Activated naive CD8-positive, alpha-beta T cell (primary cell): ENCODE data around the gene AFF1.

ENCODE experiments used
- H3K27ac Mint-ChIP-seq: one replicate; pipeline ENCODE4 v1.8.0; 2021; ENCODE audit warnings: mixed read lengths
- H3K27me3 Mint-ChIP-seq: one replicate; pipeline ENCODE4 v1.8.0; 2021; ENCODE audit warnings: mixed read lengths
- H3K36me3 Mint-ChIP-seq: one replicate; pipeline ENCODE4 v1.8.0; 2021; ENCODE audit warnings: mixed read lengths
- H3K4me1 Mint-ChIP-seq: one replicate; pipeline ENCODE4 v1.8.0; 2021; ENCODE audit warnings: low read depth, mixed read lengths
- H3K4me3 Mint-ChIP-seq: one replicate; pipeline ENCODE4 v1.8.0; 2021; ENCODE audit warnings: mild to moderate bottlenecking, mixed read lengths
- H3K9me3 Mint-ChIP-seq: one replicate; pipeline ENCODE4 v1.8.0; 2021; ENCODE audit warnings: low read depth, mixed read lengths

Gene AFF1

GRCh38 chr4:86934771-86935565 lies at the start of gene AFF1:
Gene AFF1 (plus strand): TSS chr4:86935011. CDS start chr4:86948534, 13,523 bp downstream.
- Mint-ChIP-seq H3K36me3 (peaks cover 9% of the 10 kb centered on the region), H3K9me3 (no peaks in the 10 kb centered on the region), H3K27ac (peak within 1 kb of the TSS; percentile 96), H3K4me3 (peak within 1 kb of the TSS; percentile 91), H3K4me1 (peaks cover 44% of the 10 kb centered on the region), H3K27me3 (no peaks in the 10 kb centered on the region)

DNA sequence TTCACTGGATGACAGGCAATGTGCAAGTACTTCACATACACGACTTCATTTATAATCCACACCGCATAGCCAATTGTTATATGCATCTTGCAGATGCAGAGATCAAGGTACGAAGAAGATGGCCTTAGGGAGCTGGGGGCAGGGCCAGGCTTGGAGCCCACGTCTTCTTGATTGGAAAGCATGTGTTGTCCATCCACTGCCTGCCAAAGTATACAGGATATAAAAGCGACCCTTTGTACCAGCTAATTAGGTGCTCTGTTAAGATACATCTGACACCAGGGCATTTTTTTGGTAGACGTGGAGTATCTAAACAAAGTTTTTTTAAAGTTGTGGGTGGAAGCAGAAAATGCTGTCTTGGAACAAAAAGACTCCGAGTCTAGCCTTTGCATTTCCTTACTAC lies 44.0 kb upstream of the AFF1 start:
- H3K9me3 Mint-ChIP-seq = no peaks in the 10 kb centered on the region
- H3K4me3 Mint-ChIP-seq = peak overlapping the region; percentile 86
- peaks cover 17% of the 10 kb centered on the region for H3K27me3 Mint-ChIP-seq
- no peak overlapping the region for H3K27ac Mint-ChIP-seq
- peaks cover 4% of the 10 kb centered on the region for H3K36me3 Mint-ChIP-seq
- peaks cover 6% of the 10 kb centered on the region for H3K4me1 Mint-ChIP-seq

- peak within 1 kb of the TSS; percentile 86 for H3K4me3 Mint-ChIP-seq
- H3K9me3 Mint-ChIP-seq = no peaks in the 10 kb centered on the region
- H3K27ac Mint-ChIP-seq = no peak within 1 kb of the TSS
- peaks cover 2% of the 10 kb centered on the region for H3K36me3 Mint-ChIP-seq
- H3K4me1 Mint-ChIP-seq = peaks cover 6% of the 10 kb centered on the region
- H3K27me3 Mint-ChIP-seq = peaks cover 17% of the 10 kb centered on the region
Measured at GRCh38 chr4:86891762-86892635, 42.8 kb upstream of the AFF1 start, which contains the start of gene C4orf36. Gene C4orf36 (minus strand): TSS chr4:86892422. CDS start chr4:86891520, 902 bp downstream.

GRCh38 chr4:86892636-86892960 lies 42.2 kb upstream of the AFF1 start:
- Mint-ChIP-seq H3K27me3 (peaks cover 17% of the 10 kb centered on the region), H3K4me3 (peak overlapping the region; percentile 62), H3K4me1 (peaks cover 6% of the 10 kb centered on the region), H3K36me3 (peaks cover 2% of the 10 kb centered on the region), H3K9me3 (no peaks in the 10 kb centered on the region), H3K27ac (no peak overlapping the region)

DNA sequence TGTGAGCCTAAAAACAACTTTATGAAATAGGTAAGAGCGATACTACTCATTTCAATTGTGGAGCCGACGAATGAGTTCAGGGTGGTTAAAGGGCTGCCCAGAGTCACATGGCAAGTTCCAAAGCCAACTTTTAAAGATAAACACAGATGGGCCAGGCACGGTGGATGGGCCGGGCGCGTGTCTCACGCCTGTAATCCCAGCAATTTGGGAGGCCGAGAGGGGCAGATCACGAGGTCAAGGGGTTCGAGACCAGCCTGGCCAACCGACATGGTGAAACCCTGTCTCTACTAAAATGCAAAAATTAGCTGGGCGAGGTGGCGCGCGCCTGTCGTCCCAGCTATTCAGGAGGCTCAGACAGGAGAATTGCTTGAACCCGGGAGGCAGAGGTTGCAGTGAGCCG lies 41.7 kb upstream of the AFF1 start:
- H3K4me1 Mint-ChIP-seq = peaks cover 6% of the 10 kb centered on the region
- peaks cover 17% of the 10 kb centered on the region for H3K27me3 Mint-ChIP-seq
- H3K9me3 Mint-ChIP-seq = no peaks in the 10 kb centered on the region
- no peaks in the 10 kb centered on the region for H3K36me3 Mint-ChIP-seq
- no peak overlapping the region for H3K27ac Mint-ChIP-seq
- H3K4me3 Mint-ChIP-seq = peak overlapping the region; percentile 62

DNA sequence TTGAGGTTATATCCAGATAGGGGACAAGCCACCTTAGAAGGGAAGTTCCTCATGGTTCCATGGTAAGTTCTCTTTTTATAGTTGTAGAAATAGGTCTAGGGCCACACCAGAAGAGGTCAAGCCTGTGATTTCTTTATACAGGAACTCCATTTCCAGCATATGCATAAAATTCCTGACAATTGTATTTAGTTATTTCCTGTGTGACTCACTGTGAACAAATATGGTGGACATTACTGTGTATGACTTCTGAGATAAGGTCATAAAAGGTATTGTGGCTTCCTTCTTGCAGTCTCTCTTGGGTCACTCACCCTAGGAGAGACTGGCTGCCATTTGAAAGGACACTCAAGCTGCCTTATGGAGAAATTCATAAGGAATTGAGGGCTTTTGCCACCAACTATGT lies 40.4 kb upstream of the AFF1 start:
- Mint-ChIP-seq H3K9me3 (no peaks in the 10 kb centered on the region), H3K27me3 (peaks cover 16% of the 10 kb centered on the region), H3K36me3 (no peaks in the 10 kb centered on the region), H3K27ac (no peak overlapping the region), H3K4me3 (no peak overlapping the region), H3K4me1 (peaks cover 6% of the 10 kb centered on the region)

GRCh38 chr4:86895692-86896488 lies 38.9 kb upstream of the AFF1 start:
- H3K4me1 Mint-ChIP-seq = peaks cover 6% of the 10 kb centered on the region
- no peaks in the 10 kb centered on the region for H3K9me3 Mint-ChIP-seq
- no peak overlapping the region for H3K27ac Mint-ChIP-seq
- no peaks in the 10 kb centered on the region for H3K36me3 Mint-ChIP-seq
- H3K27me3 Mint-ChIP-seq = peaks cover 15% of the 10 kb centered on the region
- no peak overlapping the region for H3K4me3 Mint-ChIP-seq

GRCh38 chr4:86896596-86896995 lies 38.2 kb upstream of the AFF1 start:
- Mint-ChIP-seq H3K4me3 (no peak overlapping the region), H3K4me1 (peaks cover 2% of the 10 kb centered on the region), H3K27me3 (peaks cover 9% of the 10 kb centered on the region), H3K27ac (no peak overlapping the region), H3K36me3 (no peaks in the 10 kb centered on the region), H3K9me3 (no peaks in the 10 kb centered on the region)

DNA sequence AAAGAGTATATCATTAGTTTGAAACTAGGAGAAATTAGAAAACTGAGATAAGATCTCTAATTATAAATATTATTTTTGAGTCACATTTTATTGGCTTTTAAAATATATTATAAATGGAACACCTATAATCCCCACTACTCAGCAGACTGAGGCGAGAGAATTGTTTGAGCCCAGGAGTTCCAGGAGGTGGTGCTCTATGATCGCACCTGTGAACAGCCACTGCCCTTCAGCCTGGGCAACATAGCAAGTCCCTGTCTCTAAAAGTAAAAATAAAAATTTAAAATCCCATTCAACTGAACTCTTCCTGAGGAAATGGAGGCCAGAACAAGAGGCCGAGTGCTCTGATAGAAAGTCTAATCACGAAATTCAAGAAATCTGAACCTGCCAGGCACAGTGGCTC lies 36.2 kb upstream of the AFF1 start:
- H3K4me3 Mint-ChIP-seq = no peak overlapping the region
- no peak overlapping the region for H3K27ac Mint-ChIP-seq
- peaks cover 7% of the 10 kb centered on the region for H3K27me3 Mint-ChIP-seq
- H3K4me1 Mint-ChIP-seq = no peaks in the 10 kb centered on the region
- H3K9me3 Mint-ChIP-seq = no peaks in the 10 kb centered on the region
- H3K36me3 Mint-ChIP-seq = peaks cover 3% of the 10 kb centered on the region

DNA sequence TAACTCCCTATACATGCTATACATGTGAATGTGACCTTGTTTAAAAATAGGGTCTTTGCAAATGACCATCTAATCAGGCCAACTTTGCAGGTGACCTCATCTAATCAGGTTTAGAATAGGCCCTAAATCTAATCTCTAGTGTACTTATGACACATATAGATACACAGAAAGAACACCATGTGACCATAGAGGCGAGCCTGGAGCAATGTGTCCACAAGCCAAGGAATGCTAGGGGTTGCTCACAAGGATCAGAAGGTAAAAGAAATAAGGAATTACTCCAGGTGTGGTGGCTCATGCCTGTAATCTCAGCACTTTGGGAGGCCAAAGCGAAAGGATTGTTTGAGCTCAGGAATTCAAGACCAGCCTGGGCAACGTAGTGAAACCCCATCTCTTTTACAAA lies 32.9 kb upstream of the AFF1 start:
- Mint-ChIP-seq H3K36me3 (peaks cover 3% of the 10 kb centered on the region), H3K27me3 (peaks cover 7% of the 10 kb centered on the region), H3K4me1 (peaks cover 3% of the 10 kb centered on the region), H3K4me3 (no peak overlapping the region), H3K9me3 (no peaks in the 10 kb centered on the region), H3K27ac (no peak overlapping the region)

DNA sequence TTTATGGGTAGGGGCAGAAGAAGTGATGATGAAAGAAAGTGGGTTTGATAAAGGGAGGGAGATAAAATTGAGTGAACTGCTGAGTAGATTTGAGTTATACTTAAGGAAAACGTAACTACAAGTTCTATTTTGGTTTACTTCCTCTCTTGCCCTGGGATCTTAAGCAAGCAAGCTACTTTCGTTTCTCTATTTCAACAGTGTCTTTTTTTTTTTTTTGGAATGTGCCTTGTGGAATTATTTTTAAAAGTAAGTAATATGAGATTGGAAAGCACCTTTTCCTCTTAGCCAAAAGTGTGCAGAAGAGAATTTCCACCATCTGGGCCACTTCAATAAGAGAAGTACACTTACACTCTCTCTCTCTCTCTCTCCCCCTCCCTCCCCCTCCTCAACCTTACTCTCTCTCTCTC lies 26.6 kb upstream of the AFF1 start:
- Mint-ChIP-seq H3K9me3 (no peaks in the 10 kb centered on the region), H3K27ac (no peak overlapping the region), H3K4me1 (peaks cover 15% of the 10 kb centered on the region), H3K36me3 (peaks cover 2% of the 10 kb centered on the region), H3K4me3 (peak overlapping the region; percentile 36), H3K27me3 (peaks cover 3% of the 10 kb centered on the region)

DNA sequence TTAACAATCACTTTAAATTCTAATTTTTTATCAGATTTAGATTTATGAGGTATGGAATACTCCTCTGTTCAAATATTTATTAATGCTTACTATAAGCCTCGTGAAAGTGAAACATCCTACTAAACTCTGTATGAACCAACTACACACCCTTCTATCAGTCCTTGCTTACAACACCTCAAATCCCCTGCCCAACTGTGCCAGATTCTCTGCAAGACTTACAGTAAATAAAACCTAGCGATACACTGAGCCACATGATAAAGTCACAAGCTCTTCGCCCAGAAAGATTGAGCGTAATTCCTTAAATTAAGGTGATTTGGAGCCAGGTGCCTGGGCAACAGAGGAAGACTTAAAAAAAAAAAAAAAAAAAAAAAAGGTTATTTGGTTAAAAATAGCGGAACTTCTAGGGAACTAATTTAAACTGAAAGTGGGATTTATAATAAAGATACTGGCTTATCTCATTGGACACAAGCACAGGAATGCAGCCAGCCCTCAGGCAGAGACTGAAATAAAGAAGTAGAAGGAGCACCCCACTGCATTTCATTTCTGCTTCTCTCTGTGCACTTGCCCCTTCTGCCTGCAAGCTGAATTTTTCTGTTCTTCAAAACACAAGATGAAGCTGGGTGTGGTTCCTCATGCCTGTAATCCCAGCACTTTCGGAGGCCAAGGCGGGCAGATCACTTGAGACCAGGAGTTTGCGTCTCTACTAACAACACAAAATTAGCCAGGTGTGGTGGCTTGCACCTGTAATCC lies 25.1 kb upstream of the AFF1 start:
- no peaks in the 10 kb centered on the region for H3K27me3 Mint-ChIP-seq
- no peaks in the 10 kb centered on the region for H3K9me3 Mint-ChIP-seq
- H3K4me1 Mint-ChIP-seq = peaks cover 12% of the 10 kb centered on the region
- no peak overlapping the region for H3K27ac Mint-ChIP-seq
- peaks cover 5% of the 10 kb centered on the region for H3K36me3 Mint-ChIP-seq
- no peak overlapping the region for H3K4me3 Mint-ChIP-seq

GRCh38 chr4:86910369-86910768 lies 24.4 kb upstream of the AFF1 start:
- Mint-ChIP-seq H3K4me3 (no peak overlapping the region), H3K36me3 (peaks cover 5% of the 10 kb centered on the region), H3K4me1 (peaks cover 12% of the 10 kb centered on the region), H3K27me3 (no peaks in the 10 kb centered on the region), H3K9me3 (no peaks in the 10 kb centered on the region), H3K27ac (no peak overlapping the region)
